Ishikawa (cell line): Measurements from ENCODE around the gene COX10.

Experiments
- CEBPB ChIP-seq: IDR thresholded peaks from 2 replicates; pipeline ENCODE4 v1.6.1; 2012
- CREB1 ChIP-seq: IDR thresholded peaks from 2 replicates; pipeline ENCODE4 v1.6.1; 2012; ENCODE audit warnings: low read depth
- EGR1 ChIP-seq: IDR thresholded peaks from 2 replicates; pipeline ENCODE4 v1.6.1; 2012
- EP300 ChIP-seq: IDR thresholded peaks from 2 replicates; pipeline ENCODE4 v1.6.1; 2012; ENCODE audit warnings: borderline replicate concordance
- MAX ChIP-seq: IDR thresholded peaks from 2 replicates; pipeline ENCODE4 v1.6.1; 2012
- RAD21 ChIP-seq: IDR thresholded peaks from 2 replicates; pipeline ENCODE4 v1.6.1; 2012; ENCODE audit warnings: low read depth
- REST ChIP-seq: IDR thresholded peaks from 2 replicates; pipeline ENCODE4 v1.6.1; 2012; ENCODE audit warnings: low read depth, mild to moderate bottlenecking
- TEAD4 ChIP-seq: IDR thresholded peaks from 2 replicates; pipeline ENCODE4 v1.6.1; 2012

GRCh38 chr17:14211801-14212200 lies 142.5 kb downstream of the COX10 start:
- TF ChIP-seq CREB1 (no peak), TEAD4 (no peak), MAX (no peak), CEBPB (no peak), RAD21 (no peak), EGR1 (no peak), EP300 (no peak), REST (no peak)
